GM23338 (cell line): ENCODE measurements around the gene SLC25A13. TPM values are rescaled to one million over a fixed set of nuclear protein-coding genes. Genes with fewer than 3 reads are reported as not detected.

ENCODE experiments used
- ATAC-seq: fragments of 200-7000 bp; cut with Tn5 transposase; 3 replicates; pipeline ENCODE4 v1.9.1; 2020
- DNase-seq: peaks from one replicate; pipeline ENCODE4 v3.0.0-alpha.2; 2015; ENCODE audit warnings: low spot score
- H2AFZ ChIP-seq: fragments of 200-600 bp; sonication (generic); 2 replicates; pipeline ENCODE4 v1.8.0; 2016; ENCODE audit warnings: antibody characterized with exemption, mild to moderate bottlenecking, moderate library complexity
- H3F3A ChIP-seq: fragments of 200-600 bp; sonication (generic); replicated peaks from 2 replicates; pipeline ENCODE4 v1.8.0; 2017; ENCODE audit warnings: antibody characterized with exemption, mixed run types, low read depth
- H3K27ac ChIP-seq: fragments of 200-600 bp; sonication (generic); 2 replicates; pipeline ENCODE4 v1.6.1; 2016; ENCODE audit warnings: low read depth
- H3K27me3 ChIP-seq: fragments of 200-600 bp; sonication (generic); 2 replicates; pipeline ENCODE4 v1.8.0; 2016; ENCODE audit warnings: mild to moderate bottlenecking, mixed run types, moderate library complexity; ENCODE audit not compliant: insufficient read depth
- H3K36me3 ChIP-seq: fragments of 200-600 bp; sonication (generic); 2 replicates; pipeline ENCODE4 v1.8.0; 2016; ENCODE audit warnings: mild to moderate bottlenecking; ENCODE audit not compliant: insufficient read depth
- H3K4me1 ChIP-seq: fragments of 200-600 bp; sonication (generic); 2 replicates; pipeline ENCODE4 v1.8.0; 2016; ENCODE audit warnings: mild to moderate bottlenecking, moderate library complexity; ENCODE audit not compliant: insufficient read depth
- H3K4me2 ChIP-seq: fragments of 200-600 bp; sonication (generic); 2 replicates; pipeline ENCODE4 v1.7.1; 2017; ENCODE audit warnings: mixed run types
- H3K4me3 ChIP-seq: fragments of 200-600 bp; sonication (generic); 2 replicates; pipeline ENCODE4 v1.6.1; 2016; ENCODE audit warnings: mixed run types
- H3K79me2 ChIP-seq: fragments of 200-600 bp; sonication (generic); replicated peaks from 2 replicates; pipeline ENCODE4 v1.8.0; 2017; ENCODE audit warnings: mild to moderate bottlenecking; ENCODE audit not compliant: insufficient read depth
- H3K9me2 ChIP-seq: fragments of 200-600 bp; sonication (generic); 2 replicates; pipeline ENCODE4 v1.8.0; 2017; ENCODE audit not compliant: insufficient read depth
- H4K20me1 ChIP-seq: fragments of 200-600 bp; sonication (generic); replicated peaks from 2 replicates; pipeline ENCODE4 v1.8.0; 2017; ENCODE audit warnings: mild to moderate bottlenecking; ENCODE audit not compliant: insufficient read depth
- H3K27ac Mint-ChIP-seq: 2 replicates; pipeline ENCODE4 v1.8.0; 2020; ENCODE audit warnings: inconsistent platforms, mild to moderate bottlenecking, moderate library complexity, mixed read lengths
- H3K27me3 Mint-ChIP-seq: 3 replicates; pipeline ENCODE4 v1.8.0; 2022; ENCODE audit warnings: low read depth, mild to moderate bottlenecking, moderate library complexity, mixed read lengths, inconsistent platforms; ENCODE audit not compliant: insufficient read depth, poor library complexity
- H3K36me3 Mint-ChIP-seq: 3 replicates; pipeline ENCODE4 v1.8.0; 2021; ENCODE audit warnings: low read depth, mild to moderate bottlenecking, inconsistent platforms, moderate library complexity, mixed read lengths
- H3K4me1 Mint-ChIP-seq: 3 replicates; pipeline ENCODE4 v1.8.0; 2020; ENCODE audit warnings: mild to moderate bottlenecking, inconsistent platforms, mixed read lengths
- H3K4me3 Mint-ChIP-seq: 3 replicates; pipeline ENCODE4 v1.8.0; 2021; ENCODE audit warnings: moderate library complexity, mild to moderate bottlenecking, inconsistent platforms, mixed read lengths
- H3K9me3 Mint-ChIP-seq: 3 replicates; pipeline ENCODE4 v1.8.0; 2020; ENCODE audit warnings: moderate library complexity, mild to moderate bottlenecking, inconsistent platforms, mixed read lengths
- CREB1 ChIP-seq: fragments of 250-450 bp; sonication (Bioruptor Pico); IDR thresholded peaks from 2 replicates; pipeline ENCODE4 v1.5.0; 2020; ENCODE audit warnings: low read depth, mild to moderate bottlenecking, moderate library complexity
- EZH2 ChIP-seq: fragments of 200-600 bp; sonication (generic); IDR thresholded peaks from one replicate; pipeline ENCODE4 v1.8.0; 2017; ENCODE audit warnings: antibody characterized with exemption, mild to moderate bottlenecking, low read depth; ENCODE audit not compliant: unreplicated experiment
- NANOG ChIP-seq: IDR thresholded peaks from 2 replicates; pipeline ENCODE4 v1.6.1; 2016; ENCODE audit warnings: antibody characterized with exemption, borderline replicate concordance
- STAT1 ChIP-seq: IDR thresholded peaks from one replicate; pipeline ENCODE4 v1.6.1; 2016; ENCODE audit warnings: antibody characterized with exemption; ENCODE audit not compliant: unreplicated experiment
- ZNF114 ChIP-seq: fragments of 250-450 bp; sonication (Bioruptor Pico); IDR thresholded peaks from 2 replicates; pipeline ENCODE4 v1.5.0; 2020; ENCODE audit warnings: mild to moderate bottlenecking, moderate library complexity
- ZNF331 ChIP-seq: fragments of 250-450 bp; sonication (Bioruptor Pico); IDR thresholded peaks from 2 replicates; pipeline ENCODE4 v1.5.0; 2020; ENCODE audit warnings: low read depth, mild to moderate bottlenecking, moderate library complexity
- polyA plus RNA-seq: library from polyadenylated mRNA; unstranded; fragments of >200 nt; fragmentation: Nextera tagmentation; extraction: Ambion mirVana; gene quantifications from 2 replicates; pipeline ENCODE4 v1.2.1, GENCODE V29; 2016
- total RNA-seq: library from RNA; depleted of rRNA; stranded (reverse); fragments of >200 nt; shearing (Covaris generic); gene quantifications from 2 replicates; pipeline ENCODE4 v1.2.3, GENCODE V29; 2014
- TF ChIP-seq, protein P1 (sequence below), 2 experiments: fragments of 200-600 bp in 1 of 2; sonication (generic) in 1 of 2; conservative IDR thresholded peaks; 2 replicates each; pipeline versions ENCODE4 v1.5.1 to v1.6.1; 2016 to 2017; ENCODE audit warnings: antibody characterized with exemption in 2 of 2, low read depth in 2 of 2, mild to moderate bottlenecking in 2 of 2, moderate library complexity in 1 of 2
- TF ChIP-seq, protein P2 (sequence below): IDR thresholded peaks from 2 replicates; pipeline ENCODE4 v1.6.1; 2016; ENCODE audit warnings: antibody characterized with exemption

Gene SLC25A13
- total and polyA plus RNA-seq, 2 experiments from 2014 or later = 51.1 to 84.6 TPM

DNA sequence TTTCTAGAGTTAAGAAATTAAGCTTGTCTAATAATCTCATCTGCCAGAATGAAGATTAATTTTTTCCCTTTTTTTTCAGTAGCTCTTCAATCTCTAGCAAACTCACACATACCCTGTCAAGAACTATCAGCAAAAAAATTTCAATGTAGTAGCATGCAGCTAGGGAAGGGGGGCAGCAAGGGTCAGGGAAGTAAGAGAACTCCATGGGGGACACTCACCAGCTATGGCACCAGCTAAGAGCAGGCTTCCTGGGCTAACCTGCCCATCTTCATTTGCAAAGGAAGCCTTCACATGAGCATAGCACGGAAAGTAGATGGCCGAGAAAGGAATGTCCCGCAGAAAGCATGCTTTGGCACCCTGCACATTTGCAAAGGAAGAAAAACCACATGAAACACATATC lies 190.4 kb downstream of the SLC25A13 start:
- no peak overlapping the region for H3K27ac Mint-ChIP-seq

DNA sequence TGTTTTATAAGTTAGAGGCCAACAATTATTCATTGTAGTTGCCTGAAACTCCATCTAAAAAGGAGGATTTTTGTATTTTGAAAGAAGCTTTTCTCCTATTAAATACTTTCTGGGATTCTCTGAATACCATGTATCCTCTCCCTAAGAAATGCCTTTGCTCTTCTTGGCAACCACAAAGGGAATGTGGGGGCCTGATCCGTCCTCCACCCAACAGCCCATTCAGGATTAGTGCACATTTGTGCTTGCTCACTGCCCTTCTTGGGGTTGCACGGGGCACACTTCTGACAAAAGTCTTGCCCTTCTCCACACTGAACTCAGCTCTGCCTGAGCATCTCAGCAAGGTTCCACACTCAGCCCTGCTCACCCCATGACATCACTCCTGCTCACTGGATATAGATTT lies 194.2 kb downstream of the SLC25A13 start:
- Histone ChIP-seq H3K4me3 (no peak overlapping the region), H3K27me3 (no peaks in the 10 kb centered on the region), H3K9me2 (no peaks in the 10 kb centered on the region), H3K36me3 (no peaks in the 10 kb centered on the region), H3K27ac (no peak overlapping the region), H2AFZ (no peak overlapping the region), H3F3A (no peaks in the 10 kb centered on the region), H4K20me1 (peaks cover 9% of the 10 kb centered on the region; the same call in 1 of the 2 replicates), H3K4me2 (no peak overlapping the region), H3K4me1 (no peaks in the 10 kb centered on the region), H3K79me2 (no peaks in the 10 kb centered on the region)
- Mint-ChIP-seq H3K9me3 (no peaks in the 10 kb centered on the region), H3K27me3 (no peaks in the 10 kb centered on the region), H3K36me3 (no peaks in the 10 kb centered on the region), H3K27ac (no peak overlapping the region), H3K4me3 (no peak overlapping the region), H3K4me1 (peaks cover 24% of the 10 kb centered on the region; the same call in 2 of the 3 replicates)
- no peak for ATAC-seq
- no peak for DNase-seq
- TF ChIP-seq, protein P1, sequence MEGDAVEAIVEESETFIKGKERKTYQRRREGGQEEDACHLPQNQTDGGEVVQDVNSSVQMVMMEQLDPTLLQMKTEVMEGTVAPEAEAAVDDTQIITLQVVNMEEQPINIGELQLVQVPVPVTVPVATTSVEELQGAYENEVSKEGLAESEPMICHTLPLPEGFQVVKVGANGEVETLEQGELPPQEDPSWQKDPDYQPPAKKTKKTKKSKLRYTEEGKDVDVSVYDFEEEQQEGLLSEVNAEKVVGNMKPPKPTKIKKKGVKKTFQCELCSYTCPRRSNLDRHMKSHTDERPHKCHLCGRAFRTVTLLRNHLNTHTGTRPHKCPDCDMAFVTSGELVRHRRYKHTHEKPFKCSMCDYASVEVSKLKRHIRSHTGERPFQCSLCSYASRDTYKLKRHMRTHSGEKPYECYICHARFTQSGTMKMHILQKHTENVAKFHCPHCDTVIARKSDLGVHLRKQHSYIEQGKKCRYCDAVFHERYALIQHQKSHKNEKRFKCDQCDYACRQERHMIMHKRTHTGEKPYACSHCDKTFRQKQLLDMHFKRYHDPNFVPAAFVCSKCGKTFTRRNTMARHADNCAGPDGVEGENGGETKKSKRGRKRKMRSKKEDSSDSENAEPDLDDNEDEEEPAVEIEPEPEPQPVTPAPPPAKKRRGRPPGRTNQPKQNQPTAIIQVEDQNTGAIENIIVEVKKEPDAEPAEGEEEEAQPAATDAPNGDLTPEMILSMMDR (conservative IDR thresholded peaks at IDR 0.05; ENCODE audit: low read depth in 2 of 2) = no peak
- no peak for TF ChIP-seq CREB1
- TF ChIP-seq ZNF331 = no peak
- TF ChIP-seq ZNF114 (CRISPR knock-in tag) = no peak
- no peak for TF ChIP-seq EZH2
- TF ChIP-seq NANOG = no peak
- no peak for TF ChIP-seq STAT1
- TF ChIP-seq, protein P2, sequence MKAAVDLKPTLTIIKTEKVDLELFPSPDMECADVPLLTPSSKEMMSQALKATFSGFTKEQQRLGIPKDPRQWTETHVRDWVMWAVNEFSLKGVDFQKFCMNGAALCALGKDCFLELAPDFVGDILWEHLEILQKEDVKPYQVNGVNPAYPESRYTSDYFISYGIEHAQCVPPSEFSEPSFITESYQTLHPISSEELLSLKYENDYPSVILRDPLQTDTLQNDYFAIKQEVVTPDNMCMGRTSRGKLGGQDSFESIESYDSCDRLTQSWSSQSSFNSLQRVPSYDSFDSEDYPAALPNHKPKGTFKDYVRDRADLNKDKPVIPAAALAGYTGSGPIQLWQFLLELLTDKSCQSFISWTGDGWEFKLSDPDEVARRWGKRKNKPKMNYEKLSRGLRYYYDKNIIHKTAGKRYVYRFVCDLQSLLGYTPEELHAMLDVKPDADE = no peak

More for the DNA sequence above, 190.4 kb downstream of the SLC25A13 start:
- H3K36me3 ChIP-seq = no peaks in the 10 kb centered on the region
- H3K9me3 Mint-ChIP-seq = no peaks in the 10 kb centered on the region
- H3K4me1 ChIP-seq = no peaks in the 10 kb centered on the region
- DNase-seq (peak; percentile 58), ATAC-seq (peak; percentile 88)
- no peak overlapping the region for H3K4me3 Mint-ChIP-seq
- H4K20me1 ChIP-seq = peaks cover 29% of the 10 kb centered on the region
- peaks cover 12% of the 10 kb centered on the region; the same call in 2 of the 3 replicates for H3K4me1 Mint-ChIP-seq
- H3K4me3 ChIP-seq = no peak overlapping the region
- H3K27me3 Mint-ChIP-seq = no peaks in the 10 kb centered on the region
- no peak overlapping the region for H3K27ac ChIP-seq
- no peaks in the 10 kb centered on the region for H3K9me2 ChIP-seq
- no peaks in the 10 kb centered on the region for H3K79me2 ChIP-seq
- H3K36me3 Mint-ChIP-seq = no peaks in the 10 kb centered on the region; the same call in 1 of the 3 replicates
- H3K4me2 ChIP-seq = no peak overlapping the region
- no peak for TF ChIP-seq CREB1
- TF ChIP-seq, protein P1 (conservative IDR thresholded peaks at IDR 0.05; ENCODE audit: low read depth in 2 of 2) = peak in 1 of 2 experiments; percentile 45; a peak in 3 of 4 replicates
- no peaks in the 10 kb centered on the region for H3K27me3 ChIP-seq
- H2AFZ ChIP-seq = no peak overlapping the region
- H3F3A ChIP-seq = no peaks in the 10 kb centered on the region
